ENCODE measurements around the gene TMEM232. TPM values are rescaled to one million over a fixed set of nuclear protein-coding genes. Genes with fewer than 3 reads are reported as not detected.

Gene TMEM232
- total RNA-seq, result 0.32 and 0.63 TPM in 2 replicates

GRCh38 chr5:110726249-110727024, at the start of gene TMEM232:
TMEM232 (minus strand) TSS chr5:110726671; CDS start chr5:110667352, 59,319 bp downstream.

GRCh38 chr5:110738812-110739651, 12.6 kb upstream of the TMEM232 start, which contains the start of gene SLC25A46:
SLC25A46 (plus strand) TSS chr5:110739007; CDS start chr5:110739120, 113 bp downstream.

Other genes starting within 250 kb of the TMEM232 start
- 44.7 and 63.1 TPM in 2 replicates for gene SLC25A46, start 12.3 kb upstream of the TMEM232 start, total RNA-seq

Data from bladder microvascular endothelial cell (primary cell).